Measurements from ENCODE around the gene C1orf35.

C1orf35 gene

GRCh38 chr1:228108055-228108690 is 5.0 kb upstream of the C1orf35 start:
- TF ChIP-seq FOXM1 (IDR thresholded peaks at IDR 0.05; ENCODE audit: borderline replicate concordance, low read depth) (no peak), RAD21 (IDR thresholded peaks at IDR 0.05; ENCODE audit: low read depth) (no peak), YY1 (IDR thresholded peaks at IDR 0.05; ENCODE audit: low read depth) (no peak), TCF12 (IDR thresholded peaks at IDR 0.05; ENCODE audit: low read depth) (no peak), TEAD4 (IDR thresholded peaks at IDR 0.05) (no peak)

DNA sequence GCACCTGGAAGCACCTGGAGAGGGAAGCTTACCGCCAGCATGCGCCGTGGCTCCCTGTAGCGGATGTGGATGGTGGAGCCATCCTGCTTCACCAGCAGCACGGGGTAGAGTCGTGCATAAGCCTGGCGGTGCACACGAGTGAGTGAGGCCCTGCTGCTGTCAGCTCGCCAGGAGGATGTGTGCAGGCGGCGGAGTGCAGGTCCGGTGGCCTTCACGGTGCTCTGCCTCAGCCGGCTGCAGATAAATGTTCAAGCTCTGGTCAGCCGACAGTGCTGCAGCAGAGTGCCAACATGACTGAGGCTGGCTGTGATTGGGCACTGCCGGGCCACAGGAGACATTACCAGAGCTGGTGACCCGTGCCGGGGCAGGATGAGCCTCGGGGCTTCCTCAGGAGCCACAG is 4.5 kb upstream of the C1orf35 start:
- TF ChIP-seq EGR1 (IDR thresholded peaks at IDR 0.05) = no peak
- no peak for TF ChIP-seq TCF12 (IDR thresholded peaks at IDR 0.05; ENCODE audit: low read depth)
- no peak for TF ChIP-seq FOXM1 (IDR thresholded peaks at IDR 0.05; ENCODE audit: borderline replicate concordance, low read depth)
- TF ChIP-seq YY1 (IDR thresholded peaks at IDR 0.05; ENCODE audit: low read depth) = no peak
- TF ChIP-seq, protein P1, sequence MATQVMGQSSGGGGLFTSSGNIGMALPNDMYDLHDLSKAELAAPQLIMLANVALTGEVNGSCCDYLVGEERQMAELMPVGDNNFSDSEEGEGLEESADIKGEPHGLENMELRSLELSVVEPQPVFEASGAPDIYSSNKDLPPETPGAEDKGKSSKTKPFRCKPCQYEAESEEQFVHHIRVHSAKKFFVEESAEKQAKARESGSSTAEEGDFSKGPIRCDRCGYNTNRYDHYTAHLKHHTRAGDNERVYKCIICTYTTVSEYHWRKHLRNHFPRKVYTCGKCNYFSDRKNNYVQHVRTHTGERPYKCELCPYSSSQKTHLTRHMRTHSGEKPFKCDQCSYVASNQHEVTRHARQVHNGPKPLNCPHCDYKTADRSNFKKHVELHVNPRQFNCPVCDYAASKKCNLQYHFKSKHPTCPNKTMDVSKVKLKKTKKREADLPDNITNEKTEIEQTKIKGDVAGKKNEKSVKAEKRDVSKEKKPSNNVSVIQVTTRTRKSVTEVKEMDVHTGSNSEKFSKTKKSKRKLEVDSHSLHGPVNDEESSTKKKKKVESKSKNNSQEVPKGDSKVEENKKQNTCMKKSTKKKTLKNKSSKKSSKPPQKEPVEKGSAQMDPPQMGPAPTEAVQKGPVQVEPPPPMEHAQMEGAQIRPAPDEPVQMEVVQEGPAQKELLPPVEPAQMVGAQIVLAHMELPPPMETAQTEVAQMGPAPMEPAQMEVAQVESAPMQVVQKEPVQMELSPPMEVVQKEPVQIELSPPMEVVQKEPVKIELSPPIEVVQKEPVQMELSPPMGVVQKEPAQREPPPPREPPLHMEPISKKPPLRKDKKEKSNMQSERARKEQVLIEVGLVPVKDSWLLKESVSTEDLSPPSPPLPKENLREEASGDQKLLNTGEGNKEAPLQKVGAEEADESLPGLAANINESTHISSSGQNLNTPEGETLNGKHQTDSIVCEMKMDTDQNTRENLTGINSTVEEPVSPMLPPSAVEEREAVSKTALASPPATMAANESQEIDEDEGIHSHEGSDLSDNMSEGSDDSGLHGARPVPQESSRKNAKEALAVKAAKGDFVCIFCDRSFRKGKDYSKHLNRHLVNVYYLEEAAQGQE (IDR thresholded peaks at IDR 0.05; ENCODE audit: low read depth) = no peak
- no peak for TF ChIP-seq RAD21 (IDR thresholded peaks at IDR 0.05; ENCODE audit: low read depth)
- no peak for TF ChIP-seq MAX (IDR thresholded peaks at IDR 0.05)
- TF ChIP-seq CREB1 (IDR thresholded peaks at IDR 0.05; ENCODE audit: low read depth) = no peak
- TF ChIP-seq, protein P2, sequence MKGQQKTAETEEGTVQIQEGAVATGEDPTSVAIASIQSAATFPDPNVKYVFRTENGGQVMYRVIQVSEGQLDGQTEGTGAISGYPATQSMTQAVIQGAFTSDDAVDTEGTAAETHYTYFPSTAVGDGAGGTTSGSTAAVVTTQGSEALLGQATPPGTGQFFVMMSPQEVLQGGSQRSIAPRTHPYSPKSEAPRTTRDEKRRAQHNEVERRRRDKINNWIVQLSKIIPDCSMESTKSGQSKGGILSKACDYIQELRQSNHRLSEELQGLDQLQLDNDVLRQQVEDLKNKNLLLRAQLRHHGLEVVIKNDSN (IDR thresholded peaks at IDR 0.05) = no peak
- TF ChIP-seq ZBTB7A (IDR thresholded peaks at IDR 0.05; ENCODE audit: low read depth) = no peak

GRCh38 chr1:228106800-228107054 is 3.6 kb upstream of the C1orf35 start:
- no peak for TF ChIP-seq EGR1 (IDR thresholded peaks at IDR 0.05)
- TF ChIP-seq NFIC (IDR thresholded peaks at IDR 0.05) = no peak
- no peak for TF ChIP-seq TCF12 (IDR thresholded peaks at IDR 0.05; ENCODE audit: low read depth)
- no peak for TF ChIP-seq TAF1 (IDR thresholded peaks at IDR 0.05; ENCODE audit: low read depth)
- no peak for TF ChIP-seq TEAD4 (IDR thresholded peaks at IDR 0.05)
- TF ChIP-seq EP300 (IDR thresholded peaks at IDR 0.05; ENCODE audit: borderline replicate concordance) = no peak
- TF ChIP-seq, protein P2 (IDR thresholded peaks at IDR 0.05) = no peak
- TF ChIP-seq RAD21 (IDR thresholded peaks at IDR 0.05; ENCODE audit: low read depth) = no peak
- no peak for TF ChIP-seq CEBPB (IDR thresholded peaks at IDR 0.05)
- no peak for TF ChIP-seq ZBTB7A (IDR thresholded peaks at IDR 0.05; ENCODE audit: low read depth)
- TF ChIP-seq, protein P1 (IDR thresholded peaks at IDR 0.05; ENCODE audit: low read depth) = no peak
- no peak for TF ChIP-seq FOXM1 (IDR thresholded peaks at IDR 0.05; ENCODE audit: borderline replicate concordance, low read depth)
- no peak for TF ChIP-seq CREB1 (IDR thresholded peaks at IDR 0.05; ENCODE audit: low read depth)
- no peak for TF ChIP-seq MAX (IDR thresholded peaks at IDR 0.05)

GRCh38 chr1:228105996-228106799 is 3.1 kb upstream of the C1orf35 start:
- TF ChIP-seq TAF1 (IDR thresholded peaks at IDR 0.05; ENCODE audit: low read depth) (no peak), ZBTB7A (IDR thresholded peaks at IDR 0.05; ENCODE audit: low read depth) (no peak), NFIC (IDR thresholded peaks at IDR 0.05) (no peak), RAD21 (IDR thresholded peaks at IDR 0.05; ENCODE audit: low read depth) (no peak), FOXM1 (IDR thresholded peaks at IDR 0.05; ENCODE audit: borderline replicate concordance, low read depth) (no peak), EGR1 (IDR thresholded peaks at IDR 0.05) (no peak), YY1 (IDR thresholded peaks at IDR 0.05; ENCODE audit: low read depth) (no peak), CREB1 (IDR thresholded peaks at IDR 0.05; ENCODE audit: low read depth) (no peak), CEBPB (IDR thresholded peaks at IDR 0.05) (no peak), TEAD4 (IDR thresholded peaks at IDR 0.05) (no peak), TCF12 (IDR thresholded peaks at IDR 0.05; ENCODE audit: low read depth) (no peak), MAX (IDR thresholded peaks at IDR 0.05) (no peak), EP300 (IDR thresholded peaks at IDR 0.05; ENCODE audit: borderline replicate concordance) (no peak)
- TF ChIP-seq, protein P2 (IDR thresholded peaks at IDR 0.05) = no peak
- TF ChIP-seq, protein P1 (IDR thresholded peaks at IDR 0.05; ENCODE audit: low read depth) = no peak

Measured in Ishikawa (cell line).